ENCODE measurements around the gene RIMS1. TPM values are rescaled to one million over a fixed set of nuclear protein-coding genes. Genes with fewer than 3 reads are reported as not detected.

The RIMS1 gene
- not detected in 5 replicates for total RNA-seq (2022; extraction: Qiagen RNA extraction; ENCODE audit: low read depth)

GRCh38 chr6:71886184-71887005 lies at the start of gene RIMS1:
Gene RIMS1 (plus strand): TSS chr6:71886550. CDS start chr6:71887024, 474 bp downstream.

